Measurements from ENCODE around the gene FAM187B. TPM values are rescaled to one million over a fixed set of nuclear protein-coding genes. Genes with fewer than 3 reads are reported as not detected.

Gene FAM187B
- total RNA-seq, 1 donor from 2014 or later = not detected

DNA sequence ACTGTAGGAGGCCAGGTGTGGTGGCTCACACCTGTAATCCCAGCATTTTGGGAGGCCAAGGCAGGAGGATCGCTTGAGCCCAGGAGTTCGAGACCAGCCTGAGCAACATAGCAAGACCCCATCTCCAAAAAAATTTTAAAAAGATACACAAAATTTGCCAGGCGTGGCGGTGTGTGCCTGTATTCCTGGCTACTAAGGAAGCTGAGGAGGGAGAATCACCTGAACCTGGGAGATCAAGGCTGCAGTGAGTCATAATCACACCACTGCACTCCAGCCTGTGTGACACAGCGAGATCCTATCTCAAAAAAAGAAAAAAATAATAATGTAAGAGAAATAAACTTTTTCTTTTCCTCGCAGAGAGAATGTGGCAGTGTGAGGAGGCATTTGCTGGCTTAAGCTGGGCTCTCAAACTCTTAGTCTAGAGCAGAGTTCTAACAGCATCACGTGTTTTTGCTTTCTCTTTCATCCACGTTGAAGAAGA, 21.1 kb downstream of the FAM187B start:
- Histone ChIP-seq H3K4me1 (peaks cover 8% of the 10 kb centered on the region), H3K9me3 (replicated peaks) (no peaks in the 10 kb centered on the region), H3K36me3 (no peaks in the 10 kb centered on the region), H3K4me3 (no peak overlapping the region), H3K27ac (replicated peaks) (no peak overlapping the region), H3K27me3 (ENCODE audit: low read depth) (no peaks in the 10 kb centered on the region)
- intact Hi-C loops (cut with micrococcal nuclease) = no loop called here
- no peak for DNase-seq
- TF ChIP-seq, protein P1, sequence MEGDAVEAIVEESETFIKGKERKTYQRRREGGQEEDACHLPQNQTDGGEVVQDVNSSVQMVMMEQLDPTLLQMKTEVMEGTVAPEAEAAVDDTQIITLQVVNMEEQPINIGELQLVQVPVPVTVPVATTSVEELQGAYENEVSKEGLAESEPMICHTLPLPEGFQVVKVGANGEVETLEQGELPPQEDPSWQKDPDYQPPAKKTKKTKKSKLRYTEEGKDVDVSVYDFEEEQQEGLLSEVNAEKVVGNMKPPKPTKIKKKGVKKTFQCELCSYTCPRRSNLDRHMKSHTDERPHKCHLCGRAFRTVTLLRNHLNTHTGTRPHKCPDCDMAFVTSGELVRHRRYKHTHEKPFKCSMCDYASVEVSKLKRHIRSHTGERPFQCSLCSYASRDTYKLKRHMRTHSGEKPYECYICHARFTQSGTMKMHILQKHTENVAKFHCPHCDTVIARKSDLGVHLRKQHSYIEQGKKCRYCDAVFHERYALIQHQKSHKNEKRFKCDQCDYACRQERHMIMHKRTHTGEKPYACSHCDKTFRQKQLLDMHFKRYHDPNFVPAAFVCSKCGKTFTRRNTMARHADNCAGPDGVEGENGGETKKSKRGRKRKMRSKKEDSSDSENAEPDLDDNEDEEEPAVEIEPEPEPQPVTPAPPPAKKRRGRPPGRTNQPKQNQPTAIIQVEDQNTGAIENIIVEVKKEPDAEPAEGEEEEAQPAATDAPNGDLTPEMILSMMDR (IDR thresholded peaks at IDR 0.05; ENCODE audit: borderline replicate concordance) = no peak

DNA sequence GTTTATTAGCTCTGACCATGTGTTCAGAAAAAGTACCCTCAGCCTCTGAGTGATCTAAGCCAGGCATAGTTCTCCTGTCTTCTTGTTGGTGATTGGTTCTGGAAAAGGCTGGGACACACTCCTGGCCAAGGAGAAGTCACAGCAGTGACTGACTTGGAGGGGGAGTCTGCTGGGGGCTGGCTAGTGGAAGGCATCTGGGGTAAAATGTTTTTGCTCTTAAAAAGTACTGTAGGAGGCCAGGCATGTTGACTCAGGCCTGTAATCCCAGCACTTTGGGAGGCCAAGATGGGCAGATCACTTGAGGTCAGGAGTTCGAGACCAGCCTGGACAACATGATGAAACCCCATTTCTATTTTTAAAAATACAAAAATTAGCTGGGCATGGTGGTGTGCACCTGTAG, 21.7 kb downstream of the FAM187B start:
- DNase-seq = no peak
- H3K27me3 ChIP-seq (ENCODE audit: low read depth) = no peaks in the 10 kb centered on the region
- no peak overlapping the region for H3K27ac ChIP-seq (replicated peaks)
- TF ChIP-seq, protein P1 (IDR thresholded peaks at IDR 0.05; ENCODE audit: borderline replicate concordance) = no peak
- H3K36me3 ChIP-seq = no peaks in the 10 kb centered on the region
- no peak overlapping the region for H3K4me3 ChIP-seq
- no peaks in the 10 kb centered on the region for H3K9me3 ChIP-seq (replicated peaks)
- H3K4me1 ChIP-seq = peaks cover 2% of the 10 kb centered on the region
- intact Hi-C loops (cut with micrococcal nuclease) = no loop called here

DNA sequence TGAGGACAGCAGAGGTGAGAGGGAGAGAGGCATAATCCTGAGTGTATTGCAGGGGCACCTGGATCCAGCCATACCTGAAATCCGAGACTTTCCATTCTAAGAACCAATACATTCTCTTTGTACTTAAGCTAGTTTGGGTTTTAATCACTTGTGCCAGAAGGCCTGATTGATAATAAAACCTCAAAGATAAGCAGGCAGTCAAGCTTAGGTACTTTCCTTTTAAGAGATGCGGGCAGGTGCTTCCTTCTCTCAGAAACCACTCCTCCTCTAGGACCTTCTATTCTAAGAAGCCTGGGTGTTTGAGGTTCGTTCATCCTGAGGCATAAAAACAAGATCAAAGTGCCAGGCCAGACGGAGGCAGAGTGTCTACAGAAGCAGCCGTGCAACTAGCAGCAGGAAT, 22.2 kb downstream of the FAM187B start:
- DNase-seq = no peak
- no peak overlapping the region for H3K4me3 ChIP-seq
- no peaks in the 10 kb centered on the region for H3K27me3 ChIP-seq (ENCODE audit: low read depth)
- H3K4me1 ChIP-seq = no peaks in the 10 kb centered on the region
- H3K36me3 ChIP-seq = no peaks in the 10 kb centered on the region
- no peak overlapping the region for H3K27ac ChIP-seq (replicated peaks)
- TF ChIP-seq, protein P1 (IDR thresholded peaks at IDR 0.05; ENCODE audit: borderline replicate concordance) = no peak
- intact Hi-C loops (cut with micrococcal nuclease) = no loop called here
- no peaks in the 10 kb centered on the region for H3K9me3 ChIP-seq (replicated peaks)

DNA sequence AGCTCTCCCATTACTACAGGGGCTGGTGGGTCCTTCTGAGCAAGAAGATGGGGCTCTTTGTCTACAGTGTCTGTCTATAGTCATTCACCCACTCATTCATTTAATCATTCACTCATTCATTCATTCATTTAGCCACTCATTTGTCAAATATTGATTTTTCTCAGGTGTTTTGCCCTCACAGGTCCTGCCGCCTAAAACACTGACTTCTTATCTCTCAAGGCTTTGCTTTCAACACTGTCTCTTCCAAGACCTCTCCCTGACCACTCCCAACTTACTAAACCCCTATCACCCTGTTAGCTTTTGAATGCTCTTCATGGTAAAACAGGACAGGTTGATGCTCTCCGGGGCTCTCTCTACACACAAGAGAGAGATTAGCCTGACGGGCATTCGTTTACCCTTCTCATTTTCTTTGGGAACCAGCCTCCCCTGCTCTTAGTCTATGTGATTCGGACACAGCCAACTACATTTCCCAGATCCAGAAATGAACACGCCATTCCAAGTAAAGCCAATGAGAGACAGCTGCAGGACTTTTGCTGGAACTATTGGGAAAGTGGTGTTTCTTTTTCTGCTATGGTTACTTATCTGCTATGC, 22.7 kb downstream of the FAM187B start:
- TF ChIP-seq, protein P1 (IDR thresholded peaks at IDR 0.05; ENCODE audit: borderline replicate concordance) = no peak
- H3K4me1 ChIP-seq = no peaks in the 10 kb centered on the region
- intact Hi-C loops (cut with micrococcal nuclease) = no loop called here
- H3K27me3 ChIP-seq (ENCODE audit: low read depth) = no peaks in the 10 kb centered on the region
- no peak for DNase-seq
- H3K4me3 ChIP-seq = no peak overlapping the region
- no peaks in the 10 kb centered on the region for H3K36me3 ChIP-seq
- H3K9me3 ChIP-seq (replicated peaks) = no peaks in the 10 kb centered on the region
- no peak overlapping the region for H3K27ac ChIP-seq (replicated peaks)

DNA sequence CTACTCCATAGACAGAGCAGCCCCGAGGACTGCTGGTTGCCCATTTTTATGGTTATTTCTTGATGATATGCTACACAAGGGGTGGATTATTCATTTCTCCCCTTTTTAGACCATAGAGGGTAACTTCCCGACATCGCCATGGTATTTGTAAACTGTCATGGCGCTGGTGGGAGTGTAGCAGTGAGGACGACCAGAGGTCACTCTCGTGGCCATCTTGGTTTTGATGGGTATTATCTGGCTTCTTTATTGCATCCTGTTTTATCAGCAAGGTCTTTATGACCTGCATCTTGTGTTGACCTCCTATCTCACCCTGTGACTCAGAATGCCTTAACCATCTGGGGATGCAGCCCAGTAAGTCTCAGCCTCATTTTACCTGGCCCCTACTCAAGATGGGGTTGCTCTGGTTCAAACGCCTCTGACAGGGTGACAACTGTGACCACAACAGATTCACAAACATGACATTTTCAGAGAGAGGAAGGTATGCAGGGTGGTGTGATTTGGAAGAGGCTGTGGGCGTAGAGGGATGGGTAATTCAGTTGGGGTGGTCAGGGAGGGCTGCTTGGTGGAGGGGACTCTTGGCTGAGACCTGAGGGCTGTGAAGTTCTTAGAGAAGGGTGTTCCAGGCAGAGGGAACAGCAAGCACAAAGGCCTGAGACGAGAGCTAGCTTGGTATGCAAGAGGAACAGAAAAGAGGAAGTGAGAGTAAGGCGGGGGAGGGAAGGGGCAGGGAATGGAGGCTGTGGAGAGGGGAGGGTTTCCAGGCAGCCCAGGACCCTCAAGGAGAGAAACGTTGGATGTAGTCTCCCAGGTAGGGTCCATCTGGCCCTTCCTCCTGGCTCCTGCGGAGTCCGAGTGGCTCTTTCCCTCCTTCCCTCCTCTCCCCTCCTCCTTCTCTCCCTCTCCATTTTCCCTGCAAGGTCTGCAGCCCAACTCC, 23.5 kb downstream of the FAM187B start:
- no peak overlapping the region for H3K27ac ChIP-seq (replicated peaks)
- TF ChIP-seq, protein P1 (IDR thresholded peaks at IDR 0.05; ENCODE audit: borderline replicate concordance) = no peak
- H3K27me3 ChIP-seq (ENCODE audit: low read depth) = no peaks in the 10 kb centered on the region
- no peaks in the 10 kb centered on the region for H3K4me1 ChIP-seq
- DNase-seq = no peak
- H3K9me3 ChIP-seq (replicated peaks) = no peaks in the 10 kb centered on the region
- no peaks in the 10 kb centered on the region for H3K36me3 ChIP-seq
- intact Hi-C loops (cut with micrococcal nuclease) = no loop called here
- no peak overlapping the region for H3K4me3 ChIP-seq
